ENCODE measurements around the gene BLACAT1. TPM values are rescaled to one million over a fixed set of nuclear protein-coding genes. Genes with fewer than 3 reads are reported as not detected.

Gene BLACAT1
- total RNA-seq, 1 experiment from 2014 or later = 9.8 TPM

DNA sequence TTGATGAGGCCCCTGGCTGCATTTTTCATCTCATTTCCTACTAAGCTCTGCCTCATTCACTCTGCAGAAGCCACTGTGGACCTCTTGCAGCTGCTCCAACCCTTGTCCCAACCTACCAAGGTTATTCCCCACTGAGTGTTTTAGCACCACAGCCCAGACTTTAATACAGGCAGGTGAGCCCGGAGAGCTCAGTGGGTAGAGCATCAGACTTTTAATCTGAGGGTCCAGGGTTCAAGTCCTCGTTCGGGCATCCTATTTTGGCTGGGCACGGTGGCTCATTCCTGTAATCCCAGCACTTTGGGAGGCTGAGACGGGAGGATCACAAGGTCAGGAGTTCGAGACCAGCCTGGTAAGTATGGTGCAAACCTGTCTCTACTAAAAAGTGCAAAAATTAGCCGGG is 18.1 kb upstream of the BLACAT1 start:
- ChIA-PET POLR2A (no interaction called here), CTCF (interaction anchor here (0.6 to 4.7 kb wide), 7 partner anchors 13 to 64 kb away, joined by 3 to 51 read pairs (median 3); partner anchors contain the start of gene BLACAT1)
- TF ChIP-seq ZBTB21 (CRISPR knock-in tag; IDR thresholded peaks at IDR 0.05; ENCODE audit: borderline replicate concordance) (no peak), CREM (CRISPR knock-in tag; IDR thresholded peaks at IDR 0.05) (no peak), JUN (CRISPR knock-in tag; IDR thresholded peaks at IDR 0.05) (no peak), ZNF396 (CRISPR knock-in tag; IDR thresholded peaks at IDR 0.05; ENCODE audit: borderline replicate concordance) (no peak), ZNF121 (CRISPR knock-in tag; IDR thresholded peaks at IDR 0.05) (no peak), TCF7 (CRISPR knock-in tag; IDR thresholded peaks at IDR 0.05; ENCODE audit: low read depth) (no peak), MYBL2 (CRISPR knock-in tag; IDR thresholded peaks at IDR 0.05) (no peak), NR3C1 (CRISPR knock-in tag; conservative IDR thresholded peaks at IDR 0.05; ENCODE audit: low read depth) (no peak), E2F5 (CRISPR knock-in tag; IDR thresholded peaks at IDR 0.05) (no peak), CREB1 (CRISPR knock-in tag; IDR thresholded peaks at IDR 0.05) (no peak)
- TF ChIP-seq, protein P1, sequence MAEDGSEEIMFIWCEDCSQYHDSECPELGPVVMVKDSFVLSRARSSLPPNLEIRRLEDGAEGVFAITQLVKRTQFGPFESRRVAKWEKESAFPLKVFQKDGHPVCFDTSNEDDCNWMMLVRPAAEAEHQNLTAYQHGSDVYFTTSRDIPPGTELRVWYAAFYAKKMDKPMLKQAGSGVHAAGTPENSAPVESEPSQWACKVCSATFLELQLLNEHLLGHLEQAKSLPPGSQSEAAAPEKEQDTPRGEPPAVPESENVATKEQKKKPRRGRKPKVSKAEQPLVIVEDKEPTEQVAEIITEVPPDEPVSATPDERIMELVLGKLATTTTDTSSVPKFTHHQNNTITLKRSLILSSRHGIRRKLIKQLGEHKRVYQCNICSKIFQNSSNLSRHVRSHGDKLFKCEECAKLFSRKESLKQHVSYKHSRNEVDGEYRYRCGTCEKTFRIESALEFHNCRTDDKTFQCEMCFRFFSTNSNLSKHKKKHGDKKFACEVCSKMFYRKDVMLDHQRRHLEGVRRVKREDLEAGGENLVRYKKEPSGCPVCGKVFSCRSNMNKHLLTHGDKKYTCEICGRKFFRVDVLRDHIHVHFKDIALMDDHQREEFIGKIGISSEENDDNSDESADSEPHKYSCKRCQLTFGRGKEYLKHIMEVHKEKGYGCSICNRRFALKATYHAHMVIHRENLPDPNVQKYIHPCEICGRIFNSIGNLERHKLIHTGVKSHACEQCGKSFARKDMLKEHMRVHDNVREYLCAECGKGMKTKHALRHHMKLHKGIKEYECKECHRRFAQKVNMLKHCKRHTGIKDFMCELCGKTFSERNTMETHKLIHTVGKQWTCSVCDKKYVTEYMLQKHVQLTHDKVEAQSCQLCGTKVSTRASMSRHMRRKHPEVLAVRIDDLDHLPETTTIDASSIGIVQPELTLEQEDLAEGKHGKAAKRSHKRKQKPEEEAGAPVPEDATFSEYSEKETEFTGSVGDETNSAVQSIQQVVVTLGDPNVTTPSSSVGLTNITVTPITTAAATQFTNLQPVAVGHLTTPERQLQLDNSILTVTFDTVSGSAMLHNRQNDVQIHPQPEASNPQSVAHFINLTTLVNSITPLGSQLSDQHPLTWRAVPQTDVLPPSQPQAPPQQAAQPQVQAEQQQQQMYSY (CRISPR knock-in tag; IDR thresholded peaks at IDR 0.05) = no peak
- Mint-ChIP-seq H3K27ac (no peak overlapping the region), H3K4me1 (peaks cover 38% of the 10 kb centered on the region), H3K4me3 (no peak overlapping the region), H3K9me3 (peaks cover 17% of the 10 kb centered on the region), H3K27me3 (ENCODE audit: low read depth) (peaks cover 39% of the 10 kb centered on the region), H3K36me3 (peaks cover 15% of the 10 kb centered on the region)
- ATAC-seq = no peak
- no peak for DNase-seq (ENCODE audit: low spot score)

DNA sequence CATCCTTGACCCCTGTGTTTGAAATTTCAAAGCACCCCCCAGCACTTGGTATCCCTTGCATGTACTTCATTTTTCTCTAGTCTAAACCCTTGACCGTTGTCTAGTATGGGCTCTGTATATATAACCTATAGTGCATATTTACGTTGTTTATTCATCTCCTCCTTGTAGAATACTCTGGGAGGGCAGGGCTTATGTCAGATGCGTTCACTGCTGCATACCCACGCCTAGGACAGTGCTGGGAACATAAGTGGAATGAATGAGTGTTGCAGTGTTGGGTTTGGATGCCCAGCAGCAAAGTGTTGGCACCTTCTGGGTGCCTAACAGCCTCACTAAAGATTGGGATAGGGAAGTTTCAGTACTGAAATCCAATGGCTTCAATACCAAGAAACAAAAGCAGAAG is 17.6 kb upstream of the BLACAT1 start:
- H3K27ac Mint-ChIP-seq = no peak overlapping the region
- peaks cover 39% of the 10 kb centered on the region for H3K27me3 Mint-ChIP-seq (ENCODE audit: low read depth)
- H3K36me3 Mint-ChIP-seq = peaks cover 15% of the 10 kb centered on the region
- ATAC-seq (no peak), DNase-seq (ENCODE audit: low spot score) (no peak)
- 0 out of 2 replicates have a peak overlapping the region, but pooled peaks have one; percentile 10 for H3K4me3 Mint-ChIP-seq
- H3K4me1 Mint-ChIP-seq = peaks cover 38% of the 10 kb centered on the region
- ChIA-PET POLR2A (interaction anchor here (0.6 to 1.0 kb wide), 2 partner anchors 42 to 172 kb away, joined by 3 read pairs; no protein-coding TSS in a partner anchor), CTCF (interaction anchor here (0.7 to 4.7 kb wide), 7 partner anchors 13 to 749 kb away, joined by 3 to 51 read pairs (median 4); partner anchors contain the start of gene BLACAT1)
- peaks cover 17% of the 10 kb centered on the region for H3K9me3 Mint-ChIP-seq
- no peak for TF ChIP-seq ELF4 (CRISPR knock-in tag; IDR thresholded peaks at IDR 0.05; ENCODE audit: low read depth)
- TF ChIP-seq E2F1 (CRISPR knock-in tag; IDR thresholded peaks at IDR 0.05) = no peak
- no peak for TF ChIP-seq ZNF121 (CRISPR knock-in tag; IDR thresholded peaks at IDR 0.05)
- TF ChIP-seq NR3C1 (CRISPR knock-in tag; conservative IDR thresholded peaks at IDR 0.05; ENCODE audit: low read depth) = no peak
- no peak for TF ChIP-seq CREB1 (CRISPR knock-in tag; IDR thresholded peaks at IDR 0.05)

GRCh38 chr1:205472737-205473441 is 17.0 kb upstream of the BLACAT1 start:
- DNase-seq (ENCODE audit: low spot score) = no peak
- Mint-ChIP-seq H3K9me3 (peaks cover 17% of the 10 kb centered on the region), H3K4me1 (peaks cover 36% of the 10 kb centered on the region), H3K27ac (no peak overlapping the region), H3K27me3 (ENCODE audit: low read depth) (peaks cover 37% of the 10 kb centered on the region), H3K36me3 (peaks cover 15% of the 10 kb centered on the region), H3K4me3 (peak overlapping the region; percentile 10)
- ChIA-PET POLR2A (interaction anchor here (0.6 to 1.0 kb wide), 2 partner anchors 42 to 172 kb away, joined by 3 read pairs; no protein-coding TSS in a partner anchor), CTCF (interaction anchor here (0.7 to 4.7 kb wide), 8 partner anchors 14 to 749 kb away, joined by 3 to 51 read pairs (median 4); partner anchors contain the start of gene BLACAT1)
- TF ChIP-seq ZNF671 (CRISPR knock-in tag; IDR thresholded peaks at IDR 0.05) (no peak), ZBTB21 (CRISPR knock-in tag; IDR thresholded peaks at IDR 0.05; ENCODE audit: borderline replicate concordance) (no peak), SMAD3 (CRISPR knock-in tag; IDR thresholded peaks at IDR 0.05; ENCODE audit: borderline replicate concordance) (no peak), ZNF512 (CRISPR knock-in tag; IDR thresholded peaks at IDR 0.05; ENCODE audit: borderline replicate concordance) (0 out of 2 replicates have a peak, but pooled peaks have one; percentile 17), RORB (CRISPR knock-in tag; IDR thresholded peaks at IDR 0.05) (no peak), GRHL2 (CRISPR knock-in tag; IDR thresholded peaks at IDR 0.05; ENCODE audit: insufficient replicate concordance, severe bottlenecking) (no peak)
- peak; percentile 49 for ATAC-seq

Measured in WTC11 (cell line).